SU-DHL-6 (cell line): ENCODE data around the gene ZBTB49.

Source experiments
- CTCF ChIP-seq: fragments of 200-600 bp; sonication (generic); IDR thresholded peaks from one replicate; pipeline ENCODE4 v1.5.1; 2017; ENCODE audit warnings: antibody characterized with exemption, mild to moderate bottlenecking, low read length, moderate library complexity; ENCODE audit not compliant: insufficient read depth, poor library complexity, severe bottlenecking
- EZH2phosphoT487 ChIP-seq: fragments of 200-600 bp; sonication (generic), shearing (Covaris generic); conservative IDR thresholded peaks from 2 replicates; pipeline ENCODE4 v1.6.1; 2018; ENCODE audit warnings: mild to moderate bottlenecking, antibody characterized with exemption, low read length, moderate library complexity, mixed read lengths

GRCh38 chr4:4299006-4299405 lies 9.0 kb downstream of the ZBTB49 start:
- no peak for TF ChIP-seq CTCF
- TF ChIP-seq EZH2phosphoT487: no peak
